ENCODE results near the gene WFDC1. TPM values are rescaled to one million over a fixed set of nuclear protein-coding genes. Genes with fewer than 3 reads are reported as not detected.

WFDC1 gene
- total RNA-seq, 1 donor from 2014 or later = not detected

DNA sequence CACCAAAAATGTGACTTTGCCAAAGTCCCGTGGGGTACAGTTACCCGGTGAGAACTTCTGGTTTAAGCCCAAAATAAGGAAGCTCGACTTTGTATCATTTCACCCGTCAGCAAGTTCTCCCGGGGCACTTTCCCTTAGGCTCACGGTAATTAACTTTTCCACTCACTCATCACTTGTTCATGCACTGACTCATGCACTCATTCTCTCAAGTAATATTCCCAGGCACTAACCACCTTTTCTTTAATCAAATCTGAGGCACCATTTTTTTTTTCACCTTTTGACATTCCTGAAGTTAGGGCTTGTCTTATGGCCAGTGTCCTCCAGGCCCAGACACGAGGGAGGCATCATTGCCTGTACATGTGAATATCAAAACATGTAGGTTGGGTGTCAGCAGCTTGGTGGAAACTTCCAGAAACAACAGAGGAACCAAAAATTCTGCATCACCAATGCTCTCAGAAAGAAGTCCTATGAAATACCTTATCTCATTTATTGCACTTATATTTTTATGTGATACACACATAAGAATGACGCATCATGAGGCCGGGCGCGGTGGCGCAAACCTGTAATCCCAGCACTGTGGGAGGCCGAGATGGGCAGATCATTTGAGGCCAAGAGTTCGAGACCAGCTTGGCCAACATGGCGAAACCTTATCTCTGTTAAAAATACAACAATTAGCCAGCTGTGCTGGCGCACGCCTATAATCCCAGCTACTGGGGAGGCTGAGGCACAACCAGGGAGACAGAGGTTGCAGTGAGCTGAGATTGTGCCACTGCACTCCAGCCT, 37.5 kb downstream of the WFDC1 start:
- H3K36me3 Mint-ChIP-seq = no peaks in the 10 kb centered on the region
- Histone ChIP-seq H3K9me3 (ENCODE audit: low read depth) (no peaks in the 10 kb centered on the region), H3K9ac (no peak overlapping the region), H3K27me3 (no peaks in the 10 kb centered on the region), H3K4me1 (no peaks in the 10 kb centered on the region), H2AFZ (replicated peaks) (no peak overlapping the region), H3K4me2 (no peak overlapping the region), H3F3A (ENCODE audit: low read depth) (no peaks in the 10 kb centered on the region), H3K4me3 (no peak overlapping the region), H4K20me1 (ENCODE audit: low read depth) (no peaks in the 10 kb centered on the region), H3K79me2 (ENCODE audit: low read depth) (no peaks in the 10 kb centered on the region), H3K27ac (no peak overlapping the region), H3K36me3 (no peaks in the 10 kb centered on the region)
- TF ChIP-seq EZH2 (IDR thresholded peaks at IDR 0.05) (no peak), EZH2phosphoT487 (IDR thresholded peaks at IDR 0.05) (no peak)
- TF ChIP-seq, protein P1, sequence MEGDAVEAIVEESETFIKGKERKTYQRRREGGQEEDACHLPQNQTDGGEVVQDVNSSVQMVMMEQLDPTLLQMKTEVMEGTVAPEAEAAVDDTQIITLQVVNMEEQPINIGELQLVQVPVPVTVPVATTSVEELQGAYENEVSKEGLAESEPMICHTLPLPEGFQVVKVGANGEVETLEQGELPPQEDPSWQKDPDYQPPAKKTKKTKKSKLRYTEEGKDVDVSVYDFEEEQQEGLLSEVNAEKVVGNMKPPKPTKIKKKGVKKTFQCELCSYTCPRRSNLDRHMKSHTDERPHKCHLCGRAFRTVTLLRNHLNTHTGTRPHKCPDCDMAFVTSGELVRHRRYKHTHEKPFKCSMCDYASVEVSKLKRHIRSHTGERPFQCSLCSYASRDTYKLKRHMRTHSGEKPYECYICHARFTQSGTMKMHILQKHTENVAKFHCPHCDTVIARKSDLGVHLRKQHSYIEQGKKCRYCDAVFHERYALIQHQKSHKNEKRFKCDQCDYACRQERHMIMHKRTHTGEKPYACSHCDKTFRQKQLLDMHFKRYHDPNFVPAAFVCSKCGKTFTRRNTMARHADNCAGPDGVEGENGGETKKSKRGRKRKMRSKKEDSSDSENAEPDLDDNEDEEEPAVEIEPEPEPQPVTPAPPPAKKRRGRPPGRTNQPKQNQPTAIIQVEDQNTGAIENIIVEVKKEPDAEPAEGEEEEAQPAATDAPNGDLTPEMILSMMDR (IDR thresholded peaks at IDR 0.05) = no peak
- peaks cover 14% of the 10 kb centered on the region for H3K9me3 Mint-ChIP-seq
- no peak overlapping the region for H3K4me3 Mint-ChIP-seq
- no peak overlapping the region for H3K27ac Mint-ChIP-seq
- H3K27me3 Mint-ChIP-seq (ENCODE audit: insufficient read depth, low read depth) = peaks cover 7% of the 10 kb centered on the region
- no peak for DNase-seq (ENCODE audit: low spot score)
- H3K4me1 Mint-ChIP-seq = peaks cover 4% of the 10 kb centered on the region

DNA sequence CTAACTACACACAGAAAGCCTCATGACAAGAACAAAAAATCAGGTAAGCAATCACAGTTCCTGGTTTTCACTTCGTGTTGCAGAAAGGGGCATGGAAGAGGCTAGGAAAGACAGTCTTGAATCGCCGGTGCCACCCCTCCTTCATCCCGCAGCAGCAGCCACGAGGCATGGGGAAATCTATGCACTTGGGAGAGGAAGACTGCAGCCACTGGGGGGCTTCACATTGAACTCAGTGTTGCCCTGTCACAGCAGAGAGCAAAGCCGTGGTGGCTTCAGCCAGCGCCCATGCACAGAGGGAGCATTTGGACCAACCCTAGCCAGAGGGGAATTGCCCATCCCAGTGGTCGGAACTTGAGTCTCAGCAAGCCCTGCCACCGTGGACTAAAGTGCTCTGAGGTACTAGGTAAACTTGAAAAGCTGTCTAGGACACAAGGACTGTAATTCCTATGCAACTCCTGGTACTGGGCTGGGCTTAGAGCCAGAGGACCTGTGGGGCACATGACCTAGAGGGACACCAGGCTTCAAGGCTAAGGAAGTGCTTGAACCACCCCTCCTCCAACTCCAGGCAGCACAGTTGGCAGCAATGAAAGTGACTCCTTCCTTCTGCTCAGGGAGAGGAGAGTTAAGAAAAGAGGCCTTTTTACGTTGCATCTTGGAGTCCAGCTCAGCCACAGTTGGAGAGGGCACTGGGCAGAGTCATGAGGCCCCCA, 38.5 kb downstream of the WFDC1 start:
- H3K27me3 ChIP-seq = no peaks in the 10 kb centered on the region
- H3K79me2 ChIP-seq (ENCODE audit: low read depth) = no peaks in the 10 kb centered on the region
- H3K9me3 Mint-ChIP-seq = peaks cover 18% of the 10 kb centered on the region
- no peaks in the 10 kb centered on the region for H3F3A ChIP-seq (ENCODE audit: low read depth)
- H2AFZ ChIP-seq (replicated peaks) = no peak overlapping the region
- H4K20me1 ChIP-seq (ENCODE audit: low read depth) = no peaks in the 10 kb centered on the region
- H3K4me1 ChIP-seq = no peaks in the 10 kb centered on the region
- no peaks in the 10 kb centered on the region for H3K36me3 ChIP-seq
- H3K36me3 Mint-ChIP-seq = no peaks in the 10 kb centered on the region
- H3K9me3 ChIP-seq (ENCODE audit: low read depth) = no peaks in the 10 kb centered on the region
- H3K4me3 ChIP-seq = no peak overlapping the region
- H3K27me3 Mint-ChIP-seq (ENCODE audit: insufficient read depth, low read depth) = peaks cover 7% of the 10 kb centered on the region
- H3K27ac Mint-ChIP-seq = no peak overlapping the region
- no peak for TF ChIP-seq EZH2phosphoT487 (IDR thresholded peaks at IDR 0.05)
- TF ChIP-seq, protein P1 (IDR thresholded peaks at IDR 0.05) = no peak
- TF ChIP-seq EZH2 (IDR thresholded peaks at IDR 0.05) = no peak
- no peak overlapping the region for H3K27ac ChIP-seq
- no peak for DNase-seq (ENCODE audit: low spot score)
- no peak overlapping the region for H3K4me2 ChIP-seq
- H3K4me1 Mint-ChIP-seq = peaks cover 4% of the 10 kb centered on the region
- H3K9ac ChIP-seq = no peak overlapping the region
- H3K4me3 Mint-ChIP-seq = no peak overlapping the region

DNA sequence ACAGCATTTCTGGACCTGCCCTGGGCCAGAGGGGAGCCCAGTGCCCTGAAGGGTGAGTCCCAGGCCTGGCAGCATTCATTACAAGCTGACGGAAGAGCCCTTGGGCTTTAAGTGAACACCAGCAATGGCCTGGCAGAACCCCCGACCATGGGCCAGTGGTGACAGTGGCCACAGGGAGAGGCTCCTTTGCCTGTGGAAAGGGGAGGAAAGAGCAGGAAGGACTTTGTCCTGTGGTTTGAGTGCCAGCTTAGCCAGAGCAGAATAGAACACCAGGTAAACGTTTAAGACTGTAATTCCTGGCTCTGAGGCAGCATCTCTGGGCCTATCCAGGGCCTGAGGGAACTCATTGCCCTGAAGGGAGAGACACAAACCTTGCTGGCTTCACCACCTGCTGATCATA, 39.4 kb downstream of the WFDC1 start:
- no peaks in the 10 kb centered on the region for H3F3A ChIP-seq (ENCODE audit: low read depth)
- DNase-seq (ENCODE audit: low spot score) = no peak
- peaks cover 18% of the 10 kb centered on the region for H3K9me3 Mint-ChIP-seq
- peaks cover 4% of the 10 kb centered on the region for H3K4me1 Mint-ChIP-seq
- H3K4me3 Mint-ChIP-seq = no peak overlapping the region
- no peaks in the 10 kb centered on the region for H3K36me3 ChIP-seq
- no peak overlapping the region for H3K4me3 ChIP-seq
- H4K20me1 ChIP-seq (ENCODE audit: low read depth) = no peaks in the 10 kb centered on the region
- no peaks in the 10 kb centered on the region for H3K79me2 ChIP-seq (ENCODE audit: low read depth)
- H3K27me3 ChIP-seq = no peaks in the 10 kb centered on the region
- peaks cover 7% of the 10 kb centered on the region for H3K27me3 Mint-ChIP-seq (ENCODE audit: insufficient read depth, low read depth)
- no peak overlapping the region for H2AFZ ChIP-seq (replicated peaks)
- no peak overlapping the region for H3K27ac Mint-ChIP-seq
- TF ChIP-seq, protein P1 (IDR thresholded peaks at IDR 0.05) = no peak
- no peak for TF ChIP-seq EZH2phosphoT487 (IDR thresholded peaks at IDR 0.05)
- TF ChIP-seq EZH2 (IDR thresholded peaks at IDR 0.05) = no peak
- H3K36me3 Mint-ChIP-seq = no peaks in the 10 kb centered on the region
- no peak overlapping the region for H3K27ac ChIP-seq
- H3K4me1 ChIP-seq = no peaks in the 10 kb centered on the region
- H3K4me2 ChIP-seq = no peak overlapping the region
- H3K9me3 ChIP-seq (ENCODE audit: low read depth) = no peaks in the 10 kb centered on the region
- H3K9ac ChIP-seq = no peak overlapping the region

Data from neural progenitor cell (in vitro differentiated cells).